ENCODE measurements around the gene RPP30.

The RPP30 gene

DNA sequence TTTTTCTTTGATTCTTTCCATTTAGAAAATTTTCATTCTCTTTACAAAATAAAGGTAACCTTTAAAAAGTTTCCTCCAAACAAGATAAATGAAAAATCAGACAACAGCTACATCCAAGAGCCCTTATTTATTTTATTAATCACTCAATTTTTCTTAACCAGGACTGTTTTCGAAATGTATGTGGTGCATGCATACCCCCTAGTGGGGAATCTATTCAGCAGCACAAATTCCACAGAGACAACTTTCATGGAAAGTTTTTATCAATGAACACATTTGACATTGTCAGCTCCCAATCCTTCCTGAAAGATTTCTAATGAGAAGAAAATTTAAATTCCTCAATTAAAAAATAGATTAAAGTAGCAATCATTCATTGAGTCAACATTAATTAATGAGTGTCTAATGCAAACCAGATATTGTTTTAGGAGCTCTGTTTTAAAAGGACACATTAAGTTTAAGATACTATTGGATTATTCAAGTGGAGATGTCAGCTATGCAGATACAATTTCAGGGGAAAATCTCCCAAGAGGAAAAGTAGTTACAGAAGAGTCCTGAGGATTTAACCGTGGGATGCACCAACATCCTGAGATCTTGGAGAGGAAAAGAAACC lies 8.8 kb upstream of the RPP30 start:
- ChIA-PET CTCF (interaction anchor here (0.6 to 16.7 kb wide), 17 partner anchors 8 to 1079 kb away, joined by 3 to 532 read pairs (median 4); partner anchors contain the start of gene RPP30), POLR2A (no interaction called here)
- no peak for DNase-seq (ENCODE audit: low read depth, low spot score)
- no peak overlapping the region for H3K4me3 ChIP-seq (ENCODE audit: low read depth, low read length)
- TF ChIP-seq, protein P1, sequence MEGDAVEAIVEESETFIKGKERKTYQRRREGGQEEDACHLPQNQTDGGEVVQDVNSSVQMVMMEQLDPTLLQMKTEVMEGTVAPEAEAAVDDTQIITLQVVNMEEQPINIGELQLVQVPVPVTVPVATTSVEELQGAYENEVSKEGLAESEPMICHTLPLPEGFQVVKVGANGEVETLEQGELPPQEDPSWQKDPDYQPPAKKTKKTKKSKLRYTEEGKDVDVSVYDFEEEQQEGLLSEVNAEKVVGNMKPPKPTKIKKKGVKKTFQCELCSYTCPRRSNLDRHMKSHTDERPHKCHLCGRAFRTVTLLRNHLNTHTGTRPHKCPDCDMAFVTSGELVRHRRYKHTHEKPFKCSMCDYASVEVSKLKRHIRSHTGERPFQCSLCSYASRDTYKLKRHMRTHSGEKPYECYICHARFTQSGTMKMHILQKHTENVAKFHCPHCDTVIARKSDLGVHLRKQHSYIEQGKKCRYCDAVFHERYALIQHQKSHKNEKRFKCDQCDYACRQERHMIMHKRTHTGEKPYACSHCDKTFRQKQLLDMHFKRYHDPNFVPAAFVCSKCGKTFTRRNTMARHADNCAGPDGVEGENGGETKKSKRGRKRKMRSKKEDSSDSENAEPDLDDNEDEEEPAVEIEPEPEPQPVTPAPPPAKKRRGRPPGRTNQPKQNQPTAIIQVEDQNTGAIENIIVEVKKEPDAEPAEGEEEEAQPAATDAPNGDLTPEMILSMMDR (IDR thresholded peaks at IDR 0.05; ENCODE audit: insufficient read depth, low read length, missing control alignments), result peak; percentile 60

DNA sequence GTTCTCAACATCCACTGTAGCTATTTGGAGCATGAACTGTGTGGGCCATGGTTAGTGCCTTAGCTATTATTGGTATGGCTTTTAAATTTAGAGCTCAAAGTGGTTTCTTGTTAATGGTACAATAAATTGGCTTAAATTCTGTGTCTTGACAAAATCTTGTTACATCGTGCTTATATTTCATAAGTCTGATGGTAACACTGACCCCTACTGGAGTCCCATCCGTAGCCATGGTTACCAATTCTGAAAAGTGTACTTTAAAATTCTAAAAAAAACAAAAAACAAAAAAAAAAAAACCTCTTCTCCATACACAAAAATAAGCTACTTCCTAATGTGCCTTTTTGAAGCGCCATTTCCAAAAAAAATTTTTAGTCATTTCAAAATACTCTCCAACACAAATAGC lies 6.4 kb upstream of the RPP30 start:
- H3K4me3 ChIP-seq (ENCODE audit: low read depth, low read length), result no peak overlapping the region
- CTCF ChIA-PET, result interaction anchor here (0.7 to 16.7 kb wide), 16 partner anchors 9 to 1298 kb away, joined by 3 to 532 read pairs (median 4); no protein-coding TSS in a partner anchor
- TF ChIP-seq, protein P1 (IDR thresholded peaks at IDR 0.05; ENCODE audit: insufficient read depth, low read length, missing control alignments), result peak; percentile 36
- DNase-seq (ENCODE audit: low read depth, low spot score), result no peak
- POLR2A ChIA-PET, result interaction anchor here (0.6 to 0.7 kb wide), 3 partner anchors 682 to 1212 kb away, joined by 3 to 4 read pairs (median 3); no protein-coding TSS in a partner anchor

DNA sequence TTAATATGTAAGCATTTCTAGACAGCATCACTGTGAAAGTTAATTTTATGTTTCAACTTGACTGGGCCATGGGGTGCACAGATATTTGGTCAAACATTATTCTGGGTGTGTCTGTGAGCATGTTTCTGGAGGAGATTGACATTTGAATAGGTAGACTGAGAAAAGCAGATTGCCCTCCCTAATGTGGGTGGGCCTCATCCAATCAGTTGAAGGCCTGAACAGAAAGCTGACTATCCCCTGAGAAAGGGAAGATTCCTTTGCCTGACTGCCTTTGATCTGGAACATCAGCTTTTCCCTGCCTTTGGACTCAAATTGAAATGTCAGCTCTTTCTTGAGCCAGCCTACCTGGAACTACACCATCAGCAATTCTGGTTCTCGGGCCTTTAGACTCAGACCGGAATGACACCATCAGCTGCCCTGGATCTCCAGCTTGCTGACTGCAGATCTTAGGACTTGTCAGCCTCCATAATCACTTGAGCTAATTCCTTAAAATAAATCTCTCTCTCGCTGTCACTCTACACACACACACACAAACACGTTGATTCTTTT lies 5.7 kb upstream of the RPP30 start:
- POLR2A ChIA-PET, result interaction anchor here (0.6 to 0.7 kb wide), 3 partner anchors 681 to 1211 kb away, joined by 3 to 4 read pairs (median 3); no protein-coding TSS in a partner anchor
- TF ChIP-seq, protein P1 (IDR thresholded peaks at IDR 0.05; ENCODE audit: insufficient read depth, low read length, missing control alignments), result no peak
- no peak for DNase-seq (ENCODE audit: low read depth, low spot score)
- CTCF ChIA-PET, result interaction anchor here (0.7 to 16.7 kb wide), 10 partner anchors 10 to 1299 kb away, joined by 3 to 532 read pairs (median 6); no protein-coding TSS in a partner anchor
- H3K4me3 ChIP-seq (ENCODE audit: low read depth, low read length), result no peak overlapping the region

DNA sequence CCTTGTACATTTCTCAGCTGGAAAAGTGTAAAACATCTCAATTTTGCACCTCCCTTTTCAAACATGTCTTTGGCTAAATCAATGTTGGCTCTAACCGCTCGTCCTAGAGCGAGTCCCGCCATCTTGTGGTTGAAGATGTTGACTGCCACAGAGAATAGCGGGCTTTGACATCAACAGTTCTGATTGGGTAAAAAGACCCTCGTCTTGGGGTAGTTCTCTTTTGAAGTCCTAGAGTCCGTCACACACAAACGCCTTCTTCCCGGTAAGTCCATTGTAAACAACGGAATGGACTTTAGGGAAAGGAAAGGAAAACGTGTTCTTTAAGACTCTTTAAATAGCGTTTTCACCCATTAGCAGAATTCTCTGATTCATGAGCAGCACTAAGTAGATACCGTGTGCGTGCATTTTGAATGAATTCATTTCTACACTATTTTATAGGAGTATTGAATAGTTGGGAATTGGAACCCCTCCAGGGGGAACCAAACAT lies 452 bp upstream of the RPP30 start:
- no peak for DNase-seq (ENCODE audit: low read depth, low spot score)
- POLR2A ChIA-PET, result no interaction called here
- H3K4me3 ChIP-seq (ENCODE audit: low read depth, low read length), result peak overlapping the region; percentile 90
- CTCF ChIA-PET, result interaction anchor here (1.0 to 16.7 kb wide), 9 partner anchors 9 to 1075 kb away, joined by 3 to 532 read pairs (median 7); partner anchors contain the start of gene HTR7
- TF ChIP-seq, protein P1 (IDR thresholded peaks at IDR 0.05; ENCODE audit: insufficient read depth, low read length, missing control alignments), result peak; percentile 51

DNA sequence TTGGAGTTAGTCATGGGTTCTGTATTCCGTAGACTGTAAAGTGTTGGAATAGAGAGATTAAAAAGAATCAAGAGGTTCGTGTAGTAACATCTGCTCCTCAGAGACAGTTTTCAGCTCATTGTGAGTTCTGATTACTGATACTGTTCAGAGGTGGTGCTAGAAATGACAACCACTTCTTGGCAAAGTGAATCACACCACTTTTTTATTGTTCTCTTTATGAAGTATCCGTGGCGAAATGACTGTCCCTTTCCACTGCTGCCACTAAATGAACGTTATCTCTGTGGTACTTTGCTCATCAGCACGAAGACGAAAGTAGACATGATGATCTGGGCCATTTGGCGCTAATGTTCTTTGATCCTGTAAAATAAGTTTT lies 860 bp downstream of the RPP30 start:
- TF ChIP-seq, protein P1 (IDR thresholded peaks at IDR 0.05; ENCODE audit: insufficient read depth, low read length, missing control alignments), result no peak
- CTCF ChIA-PET, result interaction anchor here (1.0 to 5.2 kb wide), 6 partner anchors 7 to 378 kb away, joined by 3 to 43 read pairs (median 8); partner anchors contain the start of gene HTR7
- POLR2A ChIA-PET, result no interaction called here
- H3K4me3 ChIP-seq (ENCODE audit: low read depth, low read length), result peak overlapping the region; percentile 90
- no peak for DNase-seq (ENCODE audit: low read depth, low spot score)

DNA sequence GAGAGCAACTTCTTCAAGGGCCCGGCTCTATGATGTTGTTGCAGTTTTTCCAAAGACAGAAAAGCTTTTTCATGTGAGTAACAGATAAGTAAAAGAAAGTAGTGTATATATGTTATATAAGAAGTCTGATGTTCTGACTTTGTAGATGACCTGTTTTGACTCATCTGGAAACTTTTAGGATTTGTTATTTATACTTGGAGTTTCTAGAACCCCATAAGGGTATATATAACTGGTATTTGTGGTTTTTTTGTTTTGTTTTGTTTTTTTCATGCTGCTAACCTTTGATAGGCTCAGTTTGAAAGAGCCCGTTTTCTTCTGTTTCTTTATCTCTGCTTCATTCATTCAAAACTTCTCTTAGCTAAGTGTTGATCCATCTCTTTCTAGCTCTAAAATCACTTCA lies 7.3 kb downstream of the RPP30 start:
- DNase-seq (ENCODE audit: low read depth, low spot score), result no peak
- H3K4me3 ChIP-seq (ENCODE audit: low read depth, low read length), result no peak overlapping the region
- CTCF ChIA-PET, result interaction anchor here (0.6 to 3.3 kb wide), 39 partner anchors 8 to 960 kb away, joined by 3 to 64 read pairs (median 4); partner anchors contain the start of genes PPP1R3C and RPP30
- POLR2A ChIA-PET, result interaction anchor here (0.7 kb wide), 1 partner anchor 196 kb away, joined by 4 read pairs; no protein-coding TSS in a partner anchor
- TF ChIP-seq, protein P1 (IDR thresholded peaks at IDR 0.05; ENCODE audit: insufficient read depth, low read length, missing control alignments), result no peak

Measured in AG04449 (cell line).